ENCODE measurements around the gene TLR8.
A peak's percentile ranks its signal among the peaks of the same experiment; 100 is the strongest.

TLR8 gene

DNA sequence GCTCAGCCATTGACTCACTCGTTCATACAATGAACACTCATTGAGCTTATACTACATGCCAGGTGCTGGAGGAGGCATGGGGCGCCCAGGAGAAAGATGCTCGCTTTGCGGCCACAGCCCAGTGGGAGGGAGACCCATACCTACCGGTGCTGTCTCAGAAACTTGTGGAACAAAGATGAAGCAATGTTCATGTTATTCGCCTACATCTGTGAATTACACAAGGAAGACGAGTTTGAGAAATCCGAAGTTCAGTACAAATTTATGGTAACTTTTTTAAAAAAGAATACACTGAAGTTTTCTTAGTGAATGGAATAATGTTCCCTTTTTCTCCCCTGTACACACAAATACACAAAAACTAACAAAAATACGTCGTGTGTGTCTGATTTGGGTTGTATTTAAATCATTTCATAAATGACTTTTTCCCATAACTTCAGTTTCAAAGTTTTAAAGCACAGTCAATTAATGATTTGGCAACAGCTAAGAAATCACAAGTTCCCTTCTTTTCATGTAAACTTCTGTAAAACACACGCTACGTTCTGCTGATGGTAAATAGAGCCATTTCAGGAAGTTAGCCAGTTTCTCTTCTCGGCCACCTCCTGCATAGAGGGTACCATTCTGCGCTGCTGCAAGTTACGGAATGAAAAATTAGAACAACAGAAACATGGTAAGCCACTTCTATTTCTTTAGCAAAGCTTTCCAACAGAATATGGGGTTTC lies at the start of gene TLR8:
TLR8 (plus strand) TSS at position 575 of the 716 bp plus-strand sequence; CDS start at position 662, 87 bp downstream.
- no peak within 1 kb of the TSS for H3K4me3 ChIP-seq (replicated peaks; ENCODE audit: low read depth, low read length)
- DNase-seq (ENCODE audit: low read depth): no peak
- TF ChIP-seq, protein P1, sequence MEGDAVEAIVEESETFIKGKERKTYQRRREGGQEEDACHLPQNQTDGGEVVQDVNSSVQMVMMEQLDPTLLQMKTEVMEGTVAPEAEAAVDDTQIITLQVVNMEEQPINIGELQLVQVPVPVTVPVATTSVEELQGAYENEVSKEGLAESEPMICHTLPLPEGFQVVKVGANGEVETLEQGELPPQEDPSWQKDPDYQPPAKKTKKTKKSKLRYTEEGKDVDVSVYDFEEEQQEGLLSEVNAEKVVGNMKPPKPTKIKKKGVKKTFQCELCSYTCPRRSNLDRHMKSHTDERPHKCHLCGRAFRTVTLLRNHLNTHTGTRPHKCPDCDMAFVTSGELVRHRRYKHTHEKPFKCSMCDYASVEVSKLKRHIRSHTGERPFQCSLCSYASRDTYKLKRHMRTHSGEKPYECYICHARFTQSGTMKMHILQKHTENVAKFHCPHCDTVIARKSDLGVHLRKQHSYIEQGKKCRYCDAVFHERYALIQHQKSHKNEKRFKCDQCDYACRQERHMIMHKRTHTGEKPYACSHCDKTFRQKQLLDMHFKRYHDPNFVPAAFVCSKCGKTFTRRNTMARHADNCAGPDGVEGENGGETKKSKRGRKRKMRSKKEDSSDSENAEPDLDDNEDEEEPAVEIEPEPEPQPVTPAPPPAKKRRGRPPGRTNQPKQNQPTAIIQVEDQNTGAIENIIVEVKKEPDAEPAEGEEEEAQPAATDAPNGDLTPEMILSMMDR (IDR thresholded peaks at IDR 0.05; ENCODE audit: low read length, missing control alignments): no peak

DNA sequence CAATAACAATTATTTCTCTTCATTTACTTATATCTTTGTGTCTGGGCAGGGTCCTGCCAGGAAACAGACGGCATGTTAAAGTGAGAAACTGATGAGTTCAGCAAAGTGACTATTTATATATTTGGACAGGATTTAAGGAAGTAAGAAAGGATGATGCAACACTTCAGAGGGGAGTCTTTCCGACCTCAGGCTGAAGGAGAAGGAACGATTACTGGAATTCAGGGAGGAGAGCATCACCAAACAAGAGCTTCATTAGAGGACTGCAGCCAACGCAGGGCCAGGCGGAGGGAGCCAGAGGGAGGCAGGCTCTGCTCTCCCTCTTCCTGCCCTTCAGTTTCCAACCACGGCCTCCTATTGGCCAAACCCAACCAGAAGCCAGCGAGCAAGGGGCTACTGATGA lies 41.1 kb upstream of the TLR8 start:
- TF ChIP-seq, protein P1 (IDR thresholded peaks at IDR 0.05; ENCODE audit: low read length, missing control alignments): no peak
- no peak overlapping the region for H3K4me3 ChIP-seq (replicated peaks; ENCODE audit: low read depth, low read length)
- DNase-seq (ENCODE audit: low read depth): peak; percentile 44

DNA sequence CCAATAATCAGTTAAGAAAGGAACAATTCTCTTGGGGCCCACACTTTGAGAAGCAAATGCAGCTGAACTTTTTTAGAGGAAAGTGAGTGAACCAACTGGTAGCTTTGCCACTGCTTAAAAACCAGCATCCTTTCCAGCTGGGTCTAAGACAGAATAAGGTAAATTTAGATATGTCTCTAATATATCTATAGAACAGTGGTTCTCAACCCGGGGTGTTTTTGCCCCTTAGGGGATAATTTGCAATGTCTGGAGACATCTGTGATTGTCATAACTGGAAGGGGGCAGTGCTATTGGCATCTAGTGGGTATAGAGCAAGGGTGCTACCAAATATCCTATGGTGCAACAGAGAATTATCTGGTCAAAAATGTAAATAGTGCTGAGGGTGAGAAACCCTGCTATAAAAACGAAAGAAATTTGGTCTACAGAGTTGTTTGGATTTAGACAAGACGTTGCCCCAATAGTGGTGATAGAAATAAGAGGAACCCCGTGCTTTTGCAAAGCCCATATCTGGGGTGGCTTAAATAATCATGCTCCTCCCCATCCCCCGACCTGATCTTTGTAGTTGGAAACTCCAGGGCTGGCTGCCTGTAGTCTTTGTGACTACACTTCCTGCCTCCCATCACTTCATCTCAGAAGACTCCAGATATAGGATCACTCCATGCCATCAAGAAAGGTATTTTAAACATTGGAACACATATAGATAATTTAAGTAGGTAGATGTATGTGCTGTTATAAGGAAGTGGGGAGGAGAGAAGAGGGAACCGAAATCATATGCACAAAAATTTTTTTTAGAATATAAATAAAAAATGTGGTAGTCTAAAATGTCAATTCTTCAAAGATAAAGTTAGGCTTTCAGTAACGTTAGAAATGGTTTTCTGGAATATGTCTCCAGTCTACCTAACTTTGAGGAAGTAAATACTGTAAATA lies 39.7 kb upstream of the TLR8 start, which contains the start of gene TLR7:
TLR7 (plus strand) TSS at position 622 of the 927 bp plus-strand sequence. CDS start 507 bp downstream, outside the sequence.
- no peak for DNase-seq (ENCODE audit: low read depth)
- TF ChIP-seq, protein P1 (IDR thresholded peaks at IDR 0.05; ENCODE audit: low read length, missing control alignments): no peak
- H3K4me3 ChIP-seq (replicated peaks; ENCODE audit: low read depth, low read length): no peak within 1 kb of the TSS

DNA sequence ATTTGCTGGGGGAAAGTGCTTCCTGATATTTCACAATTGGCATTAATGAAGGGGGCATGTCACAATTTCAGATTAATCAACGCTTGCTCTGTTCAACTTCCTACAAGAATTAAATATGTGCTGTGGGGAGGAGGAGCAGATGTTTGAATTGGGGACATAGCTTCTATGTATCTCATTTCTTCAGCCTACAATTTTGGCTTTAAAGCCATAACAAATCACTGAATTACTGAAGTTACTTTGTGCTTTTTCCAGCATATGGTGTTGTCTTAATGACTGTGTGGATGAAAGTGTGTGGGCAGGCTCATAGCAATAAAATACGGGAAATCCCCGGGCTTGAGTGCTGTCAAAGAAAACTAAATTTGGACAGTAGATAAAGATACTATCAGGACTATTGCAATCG lies 38.7 kb upstream of the TLR8 start:
- no peak for DNase-seq (ENCODE audit: low read depth)

DNA sequence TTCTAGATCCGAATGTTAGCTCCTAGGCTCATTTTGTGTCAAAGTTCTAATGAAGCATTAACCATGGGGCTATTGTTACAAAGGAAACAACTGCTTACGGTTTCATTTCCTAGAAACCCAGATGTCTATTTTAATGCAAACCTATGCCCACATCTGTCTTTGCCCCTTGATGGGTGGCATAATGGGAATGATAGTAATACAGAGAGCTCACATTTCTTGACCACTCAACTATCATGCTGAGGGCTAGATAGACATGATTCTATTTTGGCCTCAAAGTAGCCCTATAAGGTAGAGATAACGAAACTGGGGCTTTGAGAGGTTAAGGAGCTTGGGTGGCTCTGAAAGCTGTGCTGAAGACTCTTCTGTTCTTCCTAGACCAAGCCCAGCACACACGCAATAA lies 37.7 kb upstream of the TLR8 start:
- TF ChIP-seq, protein P1 (IDR thresholded peaks at IDR 0.05; ENCODE audit: low read length, missing control alignments): no peak
- no peak for DNase-seq (ENCODE audit: low read depth)
- H3K4me3 ChIP-seq (replicated peaks; ENCODE audit: low read depth, low read length): no peak overlapping the region

More for the DNA sequence above, 38.7 kb upstream of the TLR8 start:
- H3K4me3 ChIP-seq (replicated peaks; ENCODE audit: low read depth, low read length): no peak overlapping the region
- TF ChIP-seq, protein P1 (IDR thresholded peaks at IDR 0.05; ENCODE audit: low read length, missing control alignments): no peak

DNA sequence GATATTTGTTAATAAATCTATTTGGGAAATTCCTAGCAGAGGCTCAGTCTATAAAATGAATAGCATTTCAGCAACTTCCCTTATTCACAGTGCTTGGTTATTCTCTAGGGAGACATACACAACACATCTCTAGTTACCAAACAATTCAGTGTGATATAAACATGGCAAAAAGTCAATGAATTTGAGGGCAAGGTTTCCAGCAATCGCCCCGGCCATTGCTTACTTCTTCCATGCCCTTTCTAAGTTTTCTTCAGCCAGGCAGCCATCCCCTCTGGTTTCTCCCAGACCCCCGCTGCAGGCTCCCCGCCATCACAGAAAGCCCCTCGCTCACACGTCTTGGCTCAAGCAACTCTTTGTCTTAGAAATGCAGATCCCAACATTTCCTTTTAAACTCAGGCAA lies 35.2 kb upstream of the TLR8 start:
- TF ChIP-seq, protein P1 (IDR thresholded peaks at IDR 0.05; ENCODE audit: low read length, missing control alignments): no peak
- H3K4me3 ChIP-seq (replicated peaks; ENCODE audit: low read depth, low read length): no peak overlapping the region
- DNase-seq (ENCODE audit: low read depth): no peak
